ENCODE measurements around the gene PARP3.

Gene PARP3

GRCh38 chr3:51997935-51998596 lies 55.9 kb downstream of the PARP3 start:
- no peak overlapping the region for H3K4me3 ChIP-seq (ENCODE audit: low read length in 2 of 2)
- H3K4me1 ChIP-seq (ENCODE audit: control insufficient read depth in 2 of 2, insufficient read depth in 2 of 2, low read length in 2 of 2), result peaks cover 13% of the 10 kb centered on the region in 2 donors
- no peak overlapping the region for H3K9ac ChIP-seq (ENCODE audit: low read depth in 1 of 2, low read length in 2 of 2)
- peaks cover 11 to 14% of the 10 kb centered on the region in 2 donors for H3K36me3 ChIP-seq (ENCODE audit: control insufficient read depth in 2 of 2, insufficient read depth in 2 of 2, low read length in 2 of 2)
- H3K9me3 ChIP-seq (ENCODE audit: control insufficient read depth in 2 of 2, low read length in 2 of 2), result no peaks in the 10 kb centered on the region
- H3K27ac ChIP-seq (ENCODE audit: low read depth in 2 of 2, low read length in 2 of 2), result no peak overlapping the region
- H3K27me3 ChIP-seq (ENCODE audit: control insufficient read depth in 2 of 2, insufficient read depth in 2 of 2, low read length in 2 of 2), result no peaks in the 10 kb centered on the region
